OCI-LY7 (cell line): ENCODE results near the gene THTPA. TPM values are rescaled to one million over a fixed set of nuclear protein-coding genes. Genes with fewer than 3 reads are reported as not detected.

Source experiments
- BruUV-seq: library from RNA; stranded (reverse); fragments of 400-500 nt; replicated peaks from 2 replicates; lab custom pipeline; 2021; lab: Mats Ljungman, UMichigan
- CTCF ChIA-PET: fragments of 300-600 bp; sonication (Branson Sonifier 250); formaldehyde crosslinking; loops from one replicate; lab custom pipeline; 2022; ENCODE audit warnings: antibody characterized with exemption; ENCODE audit not compliant: unreplicated experiment; lab: Charles Lee
- POLR2A ChIA-PET: fragments of 300-600 bp; sonication (Branson Sonifier 250); formaldehyde crosslinking; loops from one replicate; lab custom pipeline; 2022; ENCODE audit warnings: antibody characterized with exemption; lab: Charles Lee
- DNase-seq: peaks from one replicate; pipeline ENCODE4 v3.0.0-alpha.2; 2015; ENCODE audit warnings: low spot score
- H2AFZ ChIP-seq: fragments of 200-600 bp; sonication (generic), shearing (Covaris generic); 2 replicates; pipeline ENCODE4 v1.6.1; 2014; ENCODE audit warnings: mild to moderate bottlenecking, antibody characterized with exemption, low read length, moderate library complexity
- H3K27ac ChIP-seq: fragments of 200-600 bp; sonication (generic); 2 replicates; pipeline ENCODE4 v1.5.1; 2014; ENCODE audit warnings: mixed run types, low read depth, mild to moderate bottlenecking, moderate library complexity, low read length, inconsistent platforms; ENCODE audit not compliant: poor library complexity, severe bottlenecking
- H3K36me3 ChIP-seq: fragments of 200-600 bp; sonication (generic); 2 replicates; pipeline ENCODE4 v1.6.1; 2014; ENCODE audit warnings: mild to moderate bottlenecking, antibody characterized with exemption, low read length, moderate library complexity, mixed read lengths; ENCODE audit not compliant: insufficient read depth
- H3K4me1 ChIP-seq: fragments of 200-600 bp; sonication (generic); 2 replicates; pipeline ENCODE4 v1.5.1; 2014; ENCODE audit warnings: mild to moderate bottlenecking, low read length; ENCODE audit not compliant: insufficient read depth, poor library complexity, severe bottlenecking
- H3K4me2 ChIP-seq: fragments of 200-600 bp; sonication (generic); 2 replicates; pipeline ENCODE4 v1.6.1; 2014; ENCODE audit warnings: mild to moderate bottlenecking, low read length
- H3K4me3 ChIP-seq: fragments of 200-600 bp; sonication (generic); 2 replicates; pipeline ENCODE4 v1.5.1; 2014; ENCODE audit warnings: mild to moderate bottlenecking, low read depth, low read length; ENCODE audit not compliant: poor library complexity, severe bottlenecking
- H3K79me2 ChIP-seq: fragments of 200-600 bp; sonication (generic); 2 replicates; pipeline ENCODE4 v1.6.1; 2016; ENCODE audit warnings: low read depth, mild to moderate bottlenecking, low read length, moderate library complexity, mixed read lengths; ENCODE audit not compliant: insufficient read depth
- H3K9me2 ChIP-seq: fragments of 200-600 bp; sonication (generic); 2 replicates; pipeline ENCODE4 v1.6.1; 2016; ENCODE audit warnings: mild to moderate bottlenecking, low read length, mixed read lengths; ENCODE audit not compliant: insufficient read depth
- H3K9me3 ChIP-seq: fragments of 200-600 bp; sonication (generic); 2 replicates; pipeline ENCODE4 v1.6.1; 2014; ENCODE audit warnings: mild to moderate bottlenecking, mixed run types, low read length, mixed read lengths
- H4K20me1 ChIP-seq: fragments of 200-600 bp; sonication (generic); 2 replicates; pipeline ENCODE4 v1.6.1; 2014; ENCODE audit warnings: mild to moderate bottlenecking, antibody characterized with exemption, low read length, moderate library complexity, mixed read lengths; ENCODE audit not compliant: insufficient read depth
- CTCF ChIP-seq: fragments of 200-600 bp; sonication (generic); conservative IDR thresholded peaks from 2 replicates; pipeline ENCODE4 v1.5.1; 2014; ENCODE audit warnings: mild to moderate bottlenecking, antibody characterized with exemption, low read length, moderate library complexity, mixed read lengths
- EZH2phosphoT487 ChIP-seq: fragments of 200-600 bp; sonication (generic); IDR thresholded peaks from 2 replicates; pipeline ENCODE4 v1.6.1; 2018; ENCODE audit warnings: low read depth, borderline replicate concordance, mild to moderate bottlenecking, mixed run types, antibody characterized with exemption, low read length, moderate library complexity, mixed read lengths
- intact Hi-C: fragments of 100-400 bp; cut with micrococcal nuclease; formaldehyde crosslinking; loops from one replicate; pipeline ENCODE4 v1.10.0; 2022; ENCODE audit not compliant: unreplicated experiment
- total RNA-seq, 2 experiments: library from RNA; depleted of rRNA in 1 of 2; stranded (reverse); fragments of >200 nt in 1 of 2; shearing (Covaris generic) in 1 of 2; gene quantifications; 2 replicates each; pipeline ENCODE4 v1.2.3, GENCODE V29; 2014 to 2022

Gene THTPA
- total RNA-seq, 2 experiments from 2014 or later, result 15.4 to 28.6 TPM

GRCh38 chr14:23528555-23528954 is 27.5 kb upstream of the THTPA start:
- H3K4me3 ChIP-seq, result no peak overlapping the region
- no peak overlapping the region for H2AFZ ChIP-seq
- no peak for DNase-seq
- no peaks in the 10 kb centered on the region for H3K9me3 ChIP-seq
- H4K20me1 ChIP-seq, result no peaks in the 10 kb centered on the region
- no peak overlapping the region for H3K4me2 ChIP-seq
- no TSS peak for BruUV-seq
- H3K36me3 ChIP-seq, result no peaks in the 10 kb centered on the region
- ChIA-PET POLR2A (no interaction called here), CTCF (no interaction called here)
- intact Hi-C loops, result no loop called here
- no peak overlapping the region for H3K27ac ChIP-seq
- no peaks in the 10 kb centered on the region for H3K79me2 ChIP-seq
- TF ChIP-seq EZH2phosphoT487, result no peak
- TF ChIP-seq CTCF, result peak; percentile 41; the same call in 1 of the 2 replicates
- no peaks in the 10 kb centered on the region for H3K9me2 ChIP-seq
- H3K4me1 ChIP-seq, result no peaks in the 10 kb centered on the region

GRCh38 chr14:23529016-23529415 is 27.1 kb upstream of the THTPA start:
- TF ChIP-seq CTCF, result no peak
- TF ChIP-seq EZH2phosphoT487, result no peak
- ChIA-PET CTCF (no interaction called here), POLR2A (interaction anchor here (0.6 to 0.7 kb wide), 2 partner anchors 49 to 118 kb away, joined by 3 read pairs; no protein-coding TSS in a partner anchor)
- Histone ChIP-seq H3K4me2 (no peak overlapping the region), H3K79me2 (no peaks in the 10 kb centered on the region), H3K4me3 (no peak overlapping the region), H3K9me2 (no peaks in the 10 kb centered on the region), H2AFZ (no peak overlapping the region), H3K36me3 (no peaks in the 10 kb centered on the region), H3K9me3 (no peaks in the 10 kb centered on the region), H4K20me1 (no peaks in the 10 kb centered on the region), H3K4me1 (no peaks in the 10 kb centered on the region), H3K27ac (no peak overlapping the region)
- no peak for DNase-seq
- no TSS peak for BruUV-seq
- intact Hi-C loops, result no loop called here

- CTCF ChIA-PET, result no interaction called here
- H3K4me1 ChIP-seq, result no peaks in the 10 kb centered on the region
- no peak overlapping the region for H3K4me3 ChIP-seq
- no peaks in the 10 kb centered on the region for H3K9me3 ChIP-seq
- no TSS peak for BruUV-seq
- H4K20me1 ChIP-seq, result no peaks in the 10 kb centered on the region
- H3K9me2 ChIP-seq, result no peaks in the 10 kb centered on the region
- no peak overlapping the region for H3K27ac ChIP-seq
- DNase-seq, result no peak
- POLR2A ChIA-PET, result interaction anchor here (0.7 kb wide), 1 partner anchor 14 kb away, joined by 3 read pairs; no protein-coding TSS in a partner anchor
- H3K4me2 ChIP-seq, result no peak overlapping the region
- no peak for TF ChIP-seq EZH2phosphoT487
- H3K79me2 ChIP-seq, result no peaks in the 10 kb centered on the region
- no peaks in the 10 kb centered on the region for H3K36me3 ChIP-seq
- intact Hi-C loops, result no loop called here
- H2AFZ ChIP-seq, result no peak overlapping the region
Observed at GRCh38 chr14:23530375-23531055, 25.6 kb upstream of the THTPA start.
